Transverse colon (tissue), 4 donors: ENCODE data around the gene PCDHGB3.

Experiments used
- EP300 ChIP-seq: sonication (generic); formaldehyde crosslinking; IDR thresholded peaks from one replicate; pipeline ENCODE4 v1.6.1; 2017; ENCODE audit warnings: antibody characterized with exemption, low read depth
- POLR2A ChIP-seq: fragments of 450-650 bp; IDR thresholded peaks from one replicate; pipeline ENCODE4 v1.6.1; 2016; ENCODE audit warnings: antibody characterized with exemption, mild to moderate bottlenecking, moderate library complexity
- POLR2AphosphoS5 ChIP-seq, 3 donors: sonication (generic); formaldehyde crosslinking; IDR thresholded peaks; one replicate each; pipeline ENCODE4 v1.6.1; 2016; ENCODE audit warnings: antibody characterized with exemption in 3 of 3
- TF ChIP-seq, protein P1 (sequence below), 5 experiments: fragments of 200-600 bp in 3 of 5; fragments of 450-650 bp in 2 of 5; sonication (generic) in 3 of 5; IDR thresholded peaks; 1 replicate in 2 of 5; 2 replicates in 3 of 5; pipeline ENCODE4 v1.5.1; 2016 to 2017; ENCODE audit warnings: antibody characterized with exemption in 5 of 5, inconsistent platforms in 3 of 5, mild to moderate bottlenecking in 2 of 5, moderate library complexity in 1 of 5

DNA sequence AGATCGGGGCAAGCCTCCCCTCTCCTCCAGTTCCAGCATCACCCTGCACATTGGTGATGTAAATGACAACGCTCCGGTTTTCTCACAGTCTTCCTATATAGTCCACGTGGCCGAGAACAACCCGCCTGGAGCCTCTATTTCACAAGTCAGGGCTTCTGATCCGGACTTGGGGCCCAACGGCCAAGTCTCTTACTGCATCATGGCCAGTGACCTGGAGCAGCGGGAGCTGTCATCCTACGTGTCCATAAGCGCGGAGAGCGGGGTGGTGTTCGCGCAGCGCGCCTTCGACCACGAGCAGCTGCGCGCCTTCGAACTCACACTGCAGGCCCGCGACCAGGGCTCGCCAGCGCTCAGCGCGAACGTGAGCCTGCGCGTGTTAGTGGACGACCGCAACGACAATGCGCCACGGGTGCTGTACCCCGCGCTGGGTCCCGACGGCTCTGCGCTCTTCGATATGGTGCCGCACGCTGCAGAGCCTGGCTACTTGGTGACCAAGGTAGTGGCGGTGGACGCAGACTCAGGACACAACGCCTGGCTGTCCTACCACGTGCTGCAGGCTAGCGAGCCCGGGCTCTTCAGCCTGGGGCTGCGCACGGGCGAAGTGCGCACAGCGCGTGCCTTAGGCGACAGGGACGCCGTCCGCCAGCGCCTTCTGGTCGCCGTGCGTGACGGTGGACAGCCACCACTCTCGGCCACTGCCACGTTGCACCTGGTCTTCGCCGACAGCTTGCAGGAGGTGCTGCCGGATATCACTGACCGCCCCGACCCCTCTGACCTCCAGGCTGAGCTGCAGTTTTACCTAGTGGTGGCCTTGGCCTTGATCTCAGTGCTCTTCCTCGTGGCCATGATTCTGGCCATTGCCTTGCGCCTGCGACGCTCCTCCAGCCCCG, 19.4 kb downstream of the PCDHGB3 start:
- TF ChIP-seq, protein P1, sequence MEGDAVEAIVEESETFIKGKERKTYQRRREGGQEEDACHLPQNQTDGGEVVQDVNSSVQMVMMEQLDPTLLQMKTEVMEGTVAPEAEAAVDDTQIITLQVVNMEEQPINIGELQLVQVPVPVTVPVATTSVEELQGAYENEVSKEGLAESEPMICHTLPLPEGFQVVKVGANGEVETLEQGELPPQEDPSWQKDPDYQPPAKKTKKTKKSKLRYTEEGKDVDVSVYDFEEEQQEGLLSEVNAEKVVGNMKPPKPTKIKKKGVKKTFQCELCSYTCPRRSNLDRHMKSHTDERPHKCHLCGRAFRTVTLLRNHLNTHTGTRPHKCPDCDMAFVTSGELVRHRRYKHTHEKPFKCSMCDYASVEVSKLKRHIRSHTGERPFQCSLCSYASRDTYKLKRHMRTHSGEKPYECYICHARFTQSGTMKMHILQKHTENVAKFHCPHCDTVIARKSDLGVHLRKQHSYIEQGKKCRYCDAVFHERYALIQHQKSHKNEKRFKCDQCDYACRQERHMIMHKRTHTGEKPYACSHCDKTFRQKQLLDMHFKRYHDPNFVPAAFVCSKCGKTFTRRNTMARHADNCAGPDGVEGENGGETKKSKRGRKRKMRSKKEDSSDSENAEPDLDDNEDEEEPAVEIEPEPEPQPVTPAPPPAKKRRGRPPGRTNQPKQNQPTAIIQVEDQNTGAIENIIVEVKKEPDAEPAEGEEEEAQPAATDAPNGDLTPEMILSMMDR (IDR thresholded peaks at IDR 0.05): no peak
- TF ChIP-seq POLR2AphosphoS5 (IDR thresholded peaks at IDR 0.05) (no peak), EP300 (no peak), POLR2A (no peak)
